ENCODE results near the gene CLTCL1. TPM values are rescaled to one million over a fixed set of nuclear protein-coding genes. Genes with fewer than 3 reads are reported as not detected.
"Not testable (repeated sequence)": the region's sequence is repeated elsewhere in the genome, so short reads cannot be mapped to it uniquely, and the experiment has no call there.

Gene CLTCL1
- total and polyA plus RNA-seq, 2 experiments from 2014 or later = 8.5 to 10.2 TPM

- WGBS, 2 experiments (ENCODE audit: low coverage in 1 of 2, low lambda C conversion rate in 2 of 2, missing lambda C conversion rate in 2 of 2) = 96 to 98% methylated on average over 6 of the region's 6 CpGs
- H3F3A ChIP-seq (ENCODE audit: insufficient read depth) = no peaks in the 10 kb centered on the region
- H3K4me3 ChIP-seq = no peak overlapping the region
- H3K27me3 ChIP-seq (replicated peaks; ENCODE audit: insufficient read depth) = no peaks in the 10 kb centered on the region
- no peaks in the 10 kb centered on the region for H3K4me1 ChIP-seq (ENCODE audit: insufficient read depth)
- no peaks in the 10 kb centered on the region for H3K9me3 ChIP-seq (ENCODE audit: low read depth)
- in situ Hi-C loops (cut with MboI) = no loop called here
- no peaks in the 10 kb centered on the region for H3K79me2 ChIP-seq (ENCODE audit: insufficient read depth)
- no peak overlapping the region for H3K9ac ChIP-seq
- TF ChIP-seq EZH2phosphoT487 (IDR thresholded peaks at IDR 0.05; ENCODE audit: insufficient read depth, low read depth) (no peak), EZH2 (IDR thresholded peaks at IDR 0.05; ENCODE audit: insufficient read depth, poor library complexity, severe bottlenecking) (no peak)
- DNase-seq = no peak
- H3K27ac ChIP-seq = no peak overlapping the region
- peaks cover 3% of the 10 kb centered on the region; the same call in 1 of the 2 replicates for H3K36me3 ChIP-seq (ENCODE audit: low read depth)
- H3K9me2 ChIP-seq (ENCODE audit: insufficient read depth) = no peaks in the 10 kb centered on the region
- no peaks in the 10 kb centered on the region for H4K20me1 ChIP-seq (ENCODE audit: insufficient read depth)
- H3K4me2 ChIP-seq (ENCODE audit: unreplicated experiment) = no peak overlapping the region
- no peak overlapping the region for H2AFZ ChIP-seq
These were observed 85.2 kb downstream of the CLTCL1 start for GRCh38 chr22:19206287-19206686.

GRCh38 chr22:19204640-19205039, 86.9 kb downstream of the CLTCL1 start:
- H3K9ac ChIP-seq = no peak overlapping the region
- H3K4me3 ChIP-seq = no peak overlapping the region
- no peak overlapping the region for H3K4me2 ChIP-seq (ENCODE audit: unreplicated experiment)
- H3K27ac ChIP-seq = no peak overlapping the region
- H2AFZ ChIP-seq = no peak overlapping the region
- in situ Hi-C loops (cut with MboI) = no loop called here
- no peaks in the 10 kb centered on the region for H3K9me3 ChIP-seq (ENCODE audit: low read depth)
- H3K27me3 ChIP-seq (replicated peaks; ENCODE audit: insufficient read depth) = no peaks in the 10 kb centered on the region
- peaks cover 3% of the 10 kb centered on the region; the same call in 1 of the 2 replicates for H3K36me3 ChIP-seq (ENCODE audit: low read depth)
- no peaks in the 10 kb centered on the region for H3K9me2 ChIP-seq (ENCODE audit: insufficient read depth)
- no peaks in the 10 kb centered on the region for H3F3A ChIP-seq (ENCODE audit: insufficient read depth)
- H4K20me1 ChIP-seq (ENCODE audit: insufficient read depth) = no peaks in the 10 kb centered on the region
- no peaks in the 10 kb centered on the region for H3K4me1 ChIP-seq (ENCODE audit: insufficient read depth)
- DNase-seq = no peak
- TF ChIP-seq EZH2 (IDR thresholded peaks at IDR 0.05; ENCODE audit: insufficient read depth, poor library complexity, severe bottlenecking) = no peak
- no peak for TF ChIP-seq EZH2phosphoT487 (IDR thresholded peaks at IDR 0.05; ENCODE audit: insufficient read depth, low read depth)
- H3K79me2 ChIP-seq (ENCODE audit: insufficient read depth) = no peaks in the 10 kb centered on the region
- WGBS, 2 experiments (ENCODE audit: low coverage in 1 of 2, low lambda C conversion rate in 2 of 2, missing lambda C conversion rate in 2 of 2) = 91 to 97% methylated on average over 4 of the region's 4 CpGs

GRCh38 chr22:19203834-19204233, 87.7 kb downstream of the CLTCL1 start:
- Histone ChIP-seq H3K9me2 (ENCODE audit: insufficient read depth) (no peaks in the 10 kb centered on the region), H3K4me1 (ENCODE audit: insufficient read depth) (no peaks in the 10 kb centered on the region), H3K9ac (no peak overlapping the region), H3K4me3 (no peak overlapping the region), H4K20me1 (ENCODE audit: insufficient read depth) (no peaks in the 10 kb centered on the region), H3K27ac (no peak overlapping the region), H2AFZ (no peak overlapping the region), H3F3A (ENCODE audit: insufficient read depth) (no peaks in the 10 kb centered on the region), H3K4me2 (ENCODE audit: unreplicated experiment) (no peak overlapping the region), H3K27me3 (replicated peaks; ENCODE audit: insufficient read depth) (no peaks in the 10 kb centered on the region), H3K36me3 (ENCODE audit: low read depth) (peaks cover 3% of the 10 kb centered on the region; the same call in 1 of the 2 replicates), H3K9me3 (ENCODE audit: low read depth) (no peaks in the 10 kb centered on the region), H3K79me2 (ENCODE audit: insufficient read depth) (no peaks in the 10 kb centered on the region)
- in situ Hi-C loops (cut with MboI) = no loop called here
- 80 to 85% methylated on average over 8 of the region's 8 CpGs for WGBS, 2 experiments (ENCODE audit: low coverage in 1 of 2, low lambda C conversion rate in 2 of 2, missing lambda C conversion rate in 2 of 2)
- TF ChIP-seq EZH2 (IDR thresholded peaks at IDR 0.05; ENCODE audit: insufficient read depth, poor library complexity, severe bottlenecking) = no peak
- TF ChIP-seq EZH2phosphoT487 (IDR thresholded peaks at IDR 0.05; ENCODE audit: insufficient read depth, low read depth) = no peak
- DNase-seq = no peak

- H3K27ac ChIP-seq; H3K27me3 ChIP-seq (replicated peaks; ENCODE audit: insufficient read depth); in situ Hi-C loops (cut with MboI); DNase-seq; H3K79me2 ChIP-seq (ENCODE audit: insufficient read depth); H3K4me1 ChIP-seq (ENCODE audit: insufficient read depth); H3K4me2 ChIP-seq (ENCODE audit: unreplicated experiment); H4K20me1 ChIP-seq (ENCODE audit: insufficient read depth); H3K4me3 ChIP-seq; H3K9me2 ChIP-seq (ENCODE audit: insufficient read depth); H3K9me3 ChIP-seq (ENCODE audit: low read depth); H2AFZ ChIP-seq; H3K9ac ChIP-seq; H3K36me3 ChIP-seq (ENCODE audit: low read depth); H3F3A ChIP-seq (ENCODE audit: insufficient read depth): not testable (repeated sequence)
- WGBS, 2 experiments (ENCODE audit: low coverage in 1 of 2, low lambda C conversion rate in 2 of 2, missing lambda C conversion rate in 2 of 2) = 94 to 100% methylated on average over 3 of the region's 3 CpGs
These were observed 88.7 kb downstream of the CLTCL1 start for GRCh38 chr22:19202799-19203186.
